Measurements from ENCODE around the gene CYP1B1.

Gene CYP1B1

GRCh38 chr2:38074764-38075506 is 1.0 kb downstream of the CYP1B1 start:
- no peak for DNase-seq

GRCh38 chr2:38074058-38074763 is 1.7 kb downstream of the CYP1B1 start:
- no peak for DNase-seq

DNA sequence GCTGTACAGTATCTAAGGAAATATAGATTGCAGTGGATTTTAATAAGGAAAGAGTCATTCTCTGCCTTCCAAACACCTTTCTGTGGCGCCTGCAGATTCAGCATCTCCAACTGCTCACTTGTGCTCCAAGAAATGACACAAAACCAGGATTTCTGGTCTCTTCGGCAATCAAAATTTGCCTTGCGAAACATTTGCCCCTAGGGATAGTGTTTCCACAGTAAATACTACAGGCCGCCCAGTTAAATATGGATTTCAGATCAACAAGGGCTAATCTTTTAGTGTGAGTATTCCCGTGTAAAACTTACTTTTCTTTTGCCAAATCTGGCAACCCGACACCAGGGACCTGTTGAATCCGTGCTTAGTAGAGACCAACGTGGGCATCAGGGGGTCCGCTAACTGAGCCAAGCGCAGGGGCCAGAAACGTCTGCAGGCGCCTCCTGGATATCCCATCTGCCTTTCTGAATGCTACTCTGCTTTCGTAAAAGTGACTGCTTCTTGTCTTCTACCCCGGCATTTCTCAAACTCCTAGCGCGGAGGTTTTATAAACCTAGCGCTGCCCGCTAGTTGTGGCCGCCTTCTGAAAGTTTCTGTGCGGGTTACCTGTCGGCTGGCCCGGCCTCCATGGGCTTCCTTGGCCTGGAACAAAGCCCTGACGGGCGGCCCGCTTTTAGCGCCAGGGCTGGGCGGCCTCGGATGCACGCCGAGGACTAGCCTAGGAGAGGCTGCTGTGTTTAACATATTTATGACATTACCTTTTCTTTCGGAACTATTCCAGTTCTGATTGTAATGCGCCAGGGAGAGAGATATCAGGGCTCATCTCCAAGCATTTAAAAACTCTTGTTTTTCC is 2.5 kb downstream of the CYP1B1 start:
- DNase-seq, result no peak

GRCh38 chr2:38070438-38070837 is 5.5 kb downstream of the CYP1B1 start:
- DNase-seq, result no peak

GRCh38 chr2:38068234-38068633 is 7.7 kb downstream of the CYP1B1 start:
- DNase-seq, result no peak

GRCh38 chr2:38066421-38067115 is 9.4 kb downstream of the CYP1B1 start:
- no peak for DNase-seq

GRCh38 chr2:38065502-38066135 is 10.3 kb downstream of the CYP1B1 start:
- DNase-seq, result no peak

DNA sequence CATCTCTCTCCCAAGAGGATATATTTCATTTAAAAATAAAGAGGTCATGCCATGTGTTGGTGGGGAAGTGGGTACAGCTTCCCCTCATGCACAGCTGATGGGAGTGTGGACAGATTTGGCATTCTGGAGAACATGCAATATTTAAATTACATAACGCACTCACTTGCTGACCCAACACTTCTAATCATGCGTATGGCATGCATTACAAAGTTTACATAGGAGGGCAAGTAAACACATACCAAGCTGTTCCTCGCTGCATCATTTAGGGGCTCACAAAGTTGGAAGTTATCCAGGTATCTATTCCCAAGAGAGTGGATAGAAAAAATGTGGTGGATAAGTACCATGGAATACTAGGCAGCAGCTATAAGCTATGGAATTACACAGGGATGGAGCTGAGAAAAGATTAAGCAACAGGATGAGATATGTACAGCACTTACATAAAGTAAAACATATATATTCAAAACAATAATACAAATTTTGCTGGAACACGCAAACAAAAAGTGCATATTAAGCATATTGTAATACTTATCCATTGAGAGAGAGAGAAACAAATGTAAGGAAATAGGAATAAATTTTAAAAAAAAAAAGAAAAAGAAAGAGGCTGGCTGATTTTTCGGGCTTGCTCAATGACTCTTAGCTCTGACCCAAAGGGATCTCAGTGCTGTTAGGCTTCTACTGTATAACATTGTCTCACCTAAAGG is 11.0 kb downstream of the CYP1B1 start:
- DNase-seq, result no peak

- DNase-seq, result no peak
Measured at GRCh38 chr2:38060236-38061018, 15.5 kb downstream of the CYP1B1 start.

- no peak for DNase-seq
Measured at GRCh38 chr2:38057651-38058410, 18.1 kb downstream of the CYP1B1 start.

DNA sequence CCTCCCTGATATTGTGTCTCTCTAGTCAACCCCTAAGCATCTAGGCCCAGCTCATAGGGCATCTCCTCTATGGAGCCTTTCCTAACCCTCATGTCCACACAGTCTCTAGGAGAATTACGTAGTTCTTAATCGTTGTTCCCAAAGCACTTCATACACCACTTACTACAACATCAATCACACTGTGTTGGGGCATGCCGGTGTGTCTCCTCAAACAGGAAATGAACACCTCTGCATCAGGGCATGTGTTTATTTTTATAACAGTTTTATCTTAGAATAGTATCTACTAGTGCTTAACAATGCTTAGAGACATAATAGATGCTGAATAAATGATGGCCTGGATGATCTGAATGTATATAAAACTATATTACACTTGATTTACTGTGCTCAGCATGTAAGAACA is 19.7 kb downstream of the CYP1B1 start:
- no peak for DNase-seq

GRCh38 chr2:38045811-38046210 is 30.1 kb downstream of the CYP1B1 start:
- DNase-seq, result no peak

GRCh38 chr2:38039121-38039910 is 36.6 kb downstream of the CYP1B1 start:
- DNase-seq, result no peak

DNA sequence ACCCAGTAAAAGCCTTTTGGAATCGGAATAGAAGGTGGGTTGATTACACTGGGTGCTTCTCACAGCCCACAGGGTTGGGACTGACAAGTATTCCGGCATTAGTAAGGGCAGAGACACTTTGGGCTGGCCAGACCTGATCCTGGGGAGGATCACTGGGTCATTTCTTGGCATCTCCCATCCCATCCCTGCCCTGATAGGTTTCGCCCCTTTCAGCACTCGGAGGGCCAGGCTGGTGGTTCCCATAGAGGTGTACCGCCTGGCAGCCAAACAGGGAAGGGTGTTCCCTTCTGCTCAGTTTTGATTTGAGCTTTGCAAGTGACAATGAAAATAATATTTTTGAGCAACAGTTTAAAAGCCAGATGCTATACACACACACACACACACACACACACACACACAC is 37.3 kb downstream of the CYP1B1 start:
- DNase-seq, result no peak

- no peak for DNase-seq
Measured at GRCh38 chr2:38037757-38038621, 38.0 kb downstream of the CYP1B1 start.

DNA sequence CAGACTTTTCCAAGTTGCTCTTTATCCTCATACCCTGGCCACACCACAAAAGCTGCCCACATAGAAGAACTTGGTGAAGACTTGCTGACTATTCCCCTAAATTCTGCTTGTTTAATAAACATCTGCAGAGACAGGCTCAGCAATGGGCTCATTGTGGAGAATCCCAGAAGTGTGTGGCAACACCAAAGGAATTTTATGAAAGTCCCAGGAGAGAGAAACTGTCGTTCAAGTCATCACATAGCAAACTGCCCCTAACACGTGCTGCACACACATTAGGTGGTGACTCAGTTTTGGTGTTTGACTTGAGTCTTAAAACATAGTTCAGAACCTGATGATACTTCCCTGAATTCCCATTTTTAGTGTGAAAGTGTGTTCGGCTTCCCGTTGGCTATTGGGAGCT is 38.6 kb downstream of the CYP1B1 start:
- no peak for DNase-seq

GRCh38 chr2:38035968-38036367 is 40.0 kb downstream of the CYP1B1 start:
- no peak for DNase-seq

GRCh38 chr2:38033646-38034045 is 42.3 kb downstream of the CYP1B1 start:
- no peak for DNase-seq
